Measurements from ENCODE around the gene MYBPH.

Gene MYBPH

GRCh38 chr1:203197625-203198024 lies 22.0 kb upstream of the MYBPH start:
- no peaks in the 10 kb centered on the region for H3K4me1 ChIP-seq (ENCODE audit: low read depth, poor library complexity, severe bottlenecking)
- no peak overlapping the region for H3K27ac ChIP-seq
- H3K79me2 ChIP-seq (ENCODE audit: insufficient read depth, low read depth): no peaks in the 10 kb centered on the region
- H3K9ac ChIP-seq: no peak overlapping the region
- H3K36me3 ChIP-seq (ENCODE audit: insufficient read depth): no peaks in the 10 kb centered on the region
- H3K27me3 ChIP-seq (ENCODE audit: insufficient read depth, low read depth): no peaks in the 10 kb centered on the region
- H4K20me1 ChIP-seq (ENCODE audit: insufficient read depth): no peaks in the 10 kb centered on the region
- TF ChIP-seq, protein P1, sequence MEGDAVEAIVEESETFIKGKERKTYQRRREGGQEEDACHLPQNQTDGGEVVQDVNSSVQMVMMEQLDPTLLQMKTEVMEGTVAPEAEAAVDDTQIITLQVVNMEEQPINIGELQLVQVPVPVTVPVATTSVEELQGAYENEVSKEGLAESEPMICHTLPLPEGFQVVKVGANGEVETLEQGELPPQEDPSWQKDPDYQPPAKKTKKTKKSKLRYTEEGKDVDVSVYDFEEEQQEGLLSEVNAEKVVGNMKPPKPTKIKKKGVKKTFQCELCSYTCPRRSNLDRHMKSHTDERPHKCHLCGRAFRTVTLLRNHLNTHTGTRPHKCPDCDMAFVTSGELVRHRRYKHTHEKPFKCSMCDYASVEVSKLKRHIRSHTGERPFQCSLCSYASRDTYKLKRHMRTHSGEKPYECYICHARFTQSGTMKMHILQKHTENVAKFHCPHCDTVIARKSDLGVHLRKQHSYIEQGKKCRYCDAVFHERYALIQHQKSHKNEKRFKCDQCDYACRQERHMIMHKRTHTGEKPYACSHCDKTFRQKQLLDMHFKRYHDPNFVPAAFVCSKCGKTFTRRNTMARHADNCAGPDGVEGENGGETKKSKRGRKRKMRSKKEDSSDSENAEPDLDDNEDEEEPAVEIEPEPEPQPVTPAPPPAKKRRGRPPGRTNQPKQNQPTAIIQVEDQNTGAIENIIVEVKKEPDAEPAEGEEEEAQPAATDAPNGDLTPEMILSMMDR (conservative IDR thresholded peaks at IDR 0.05; ENCODE audit: low read depth, low read length): no peak
- H3K4me3 ChIP-seq (IDR thresholded peaks at IDR 0.05; ENCODE audit: insufficient read depth, low read depth, low read length): no peak overlapping the region
- H3K4me2 ChIP-seq: no peak overlapping the region
- no peak overlapping the region for H2AFZ ChIP-seq (ENCODE audit: low read depth)

DNA sequence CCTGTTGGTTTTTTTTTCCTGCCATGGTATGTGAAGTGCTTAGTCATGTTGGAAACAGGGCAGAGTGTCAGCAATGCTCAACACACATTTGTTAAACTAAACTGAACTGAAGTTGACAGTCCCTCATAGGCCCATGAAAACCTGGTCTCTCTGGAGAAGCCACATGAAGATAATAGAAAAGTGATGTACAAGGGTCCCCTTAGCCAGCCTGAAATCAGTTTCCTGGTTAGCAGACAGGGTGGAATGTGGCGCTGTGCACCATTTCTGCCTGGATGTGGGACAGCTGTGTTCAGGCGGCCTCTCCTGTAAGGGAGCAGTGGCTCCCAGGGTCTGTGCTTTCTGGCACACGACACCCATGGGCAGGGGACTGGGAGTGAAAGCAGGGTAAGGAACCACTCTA lies 20.7 kb upstream of the MYBPH start:
- Histone ChIP-seq H2AFZ (ENCODE audit: low read depth) (no peak overlapping the region), H3K36me3 (ENCODE audit: insufficient read depth) (no peaks in the 10 kb centered on the region), H4K20me1 (ENCODE audit: insufficient read depth) (no peaks in the 10 kb centered on the region), H3K27me3 (ENCODE audit: insufficient read depth, low read depth) (no peaks in the 10 kb centered on the region), H3K4me1 (ENCODE audit: low read depth, poor library complexity, severe bottlenecking) (no peaks in the 10 kb centered on the region), H3K9ac (no peak overlapping the region), H3K79me2 (ENCODE audit: insufficient read depth, low read depth) (no peaks in the 10 kb centered on the region), H3K4me2 (no peak overlapping the region), H3K27ac (no peak overlapping the region), H3K4me3 (IDR thresholded peaks at IDR 0.05; ENCODE audit: insufficient read depth, low read depth, low read length) (no peak overlapping the region)
- TF ChIP-seq, protein P1 (conservative IDR thresholded peaks at IDR 0.05; ENCODE audit: low read depth, low read length): no peak

GRCh38 chr1:203190949-203191348 lies 15.3 kb upstream of the MYBPH start:
- H3K27ac ChIP-seq: no peak overlapping the region
- H3K4me3 ChIP-seq (IDR thresholded peaks at IDR 0.05; ENCODE audit: insufficient read depth, low read depth, low read length): no peak overlapping the region
- no peaks in the 10 kb centered on the region for H3K79me2 ChIP-seq (ENCODE audit: insufficient read depth, low read depth)
- no peaks in the 10 kb centered on the region for H4K20me1 ChIP-seq (ENCODE audit: insufficient read depth)
- no peak overlapping the region for H3K4me2 ChIP-seq
- no peak overlapping the region for H2AFZ ChIP-seq (ENCODE audit: low read depth)
- H3K4me1 ChIP-seq (ENCODE audit: low read depth, poor library complexity, severe bottlenecking): no peaks in the 10 kb centered on the region
- TF ChIP-seq, protein P1 (conservative IDR thresholded peaks at IDR 0.05; ENCODE audit: low read depth, low read length): no peak
- no peaks in the 10 kb centered on the region for H3K36me3 ChIP-seq (ENCODE audit: insufficient read depth)
- no peaks in the 10 kb centered on the region for H3K27me3 ChIP-seq (ENCODE audit: insufficient read depth, low read depth)
- no peak overlapping the region for H3K9ac ChIP-seq

- TF ChIP-seq, protein P1 (conservative IDR thresholded peaks at IDR 0.05; ENCODE audit: low read depth, low read length): no peak
- no peak overlapping the region for H3K4me3 ChIP-seq (IDR thresholded peaks at IDR 0.05; ENCODE audit: insufficient read depth, low read depth, low read length)
Observed at GRCh38 chr1:203189951-203190352, 14.3 kb upstream of the MYBPH start.

More at GRCh38 chr1:203189951-203190352, 14.3 kb upstream of the MYBPH start:
- Histone ChIP-seq H4K20me1 (ENCODE audit: insufficient read depth) (no peaks in the 10 kb centered on the region), H3K79me2 (ENCODE audit: insufficient read depth, low read depth) (no peaks in the 10 kb centered on the region), H3K4me1 (ENCODE audit: low read depth, poor library complexity, severe bottlenecking) (no peaks in the 10 kb centered on the region), H3K9ac (no peak overlapping the region), H3K36me3 (ENCODE audit: insufficient read depth) (no peaks in the 10 kb centered on the region), H3K27me3 (ENCODE audit: insufficient read depth, low read depth) (no peaks in the 10 kb centered on the region), H3K27ac (no peak overlapping the region), H2AFZ (ENCODE audit: low read depth) (no peak overlapping the region), H3K4me2 (no peak overlapping the region)
